HG03521 (cell line): ENCODE results near the gene CPT1B.
"Not testable (repeated sequence)": the region's sequence is repeated elsewhere in the genome, so short reads cannot be mapped to it uniquely, and the experiment has no call there.

Experiments used
- ATAC-seq: cut with Tn5 transposase; IDR thresholded peaks from one replicate; pipeline ENCODE4 v1.9.1; 2021; ENCODE audit warnings: mild to moderate bottlenecking, moderate library complexity; ENCODE audit not compliant: unreplicated experiment

Gene CPT1B

DNA sequence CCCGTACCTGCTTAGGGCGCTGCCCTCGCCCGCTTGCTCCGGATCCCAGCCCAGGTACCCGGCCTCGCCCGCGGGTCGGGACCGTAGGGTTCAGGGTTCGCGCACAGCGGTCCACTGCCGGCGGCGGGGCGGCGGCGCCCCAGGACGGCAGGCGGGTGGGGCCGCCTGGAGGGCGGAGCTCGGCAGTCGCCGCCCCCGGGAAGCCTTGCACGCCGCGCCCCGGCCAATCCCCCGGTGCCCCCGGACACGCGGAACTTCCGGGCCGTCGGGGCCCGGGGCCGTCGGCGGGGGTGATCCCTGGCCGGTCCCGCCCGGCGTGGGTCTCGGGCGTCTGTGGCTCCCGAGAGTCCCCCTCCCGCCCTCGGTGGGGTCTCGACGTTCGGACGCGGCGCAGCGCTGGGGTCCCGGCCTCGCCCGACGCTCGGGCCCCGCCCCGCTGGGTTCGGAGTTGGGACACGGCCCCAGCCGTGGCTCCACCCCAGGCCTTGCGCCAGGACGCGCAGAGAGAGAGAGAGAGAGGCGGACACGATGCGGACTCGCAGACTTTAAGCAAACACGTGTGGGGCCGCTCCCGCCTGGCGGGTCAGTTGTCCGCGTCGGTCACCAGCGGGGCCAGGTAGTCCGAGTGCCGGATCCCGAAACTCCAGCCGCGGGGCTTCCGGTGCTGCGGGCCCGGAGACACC is 48.2 kb downstream of the CPT1B start, which contains the start of gene TYMP:
TSS of gene TYMP (minus strand) at position 116 of the 683 bp plus-strand sequence. CDS start 303 bp downstream, outside the sequence.
- ATAC-seq, result peak; percentile 20

DNA sequence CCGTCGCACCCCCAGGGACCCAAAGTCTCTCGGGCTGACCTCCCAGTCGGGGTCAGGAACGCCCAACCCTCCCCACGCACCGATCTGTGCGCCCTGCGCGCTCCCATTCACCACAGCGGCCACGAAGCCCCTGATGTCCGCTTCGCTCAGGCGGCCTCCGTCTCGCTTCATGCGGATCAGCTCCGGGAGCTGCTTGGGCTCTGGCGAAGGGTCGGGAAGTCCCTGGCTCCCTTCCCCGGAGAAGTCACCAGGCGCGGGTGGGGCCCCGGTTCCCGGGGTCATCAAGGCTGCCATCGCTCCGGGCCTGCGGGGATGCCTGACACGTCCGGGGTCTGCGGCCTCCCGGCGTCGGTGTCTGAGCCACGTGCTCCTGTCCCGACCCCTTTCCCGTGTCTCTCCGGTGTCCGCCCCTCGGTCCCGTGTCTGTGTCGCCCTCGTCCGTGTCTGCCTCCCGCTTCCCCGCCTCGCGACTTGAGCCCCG is 48.8 kb downstream of the CPT1B start:
- no peak for ATAC-seq

DNA sequence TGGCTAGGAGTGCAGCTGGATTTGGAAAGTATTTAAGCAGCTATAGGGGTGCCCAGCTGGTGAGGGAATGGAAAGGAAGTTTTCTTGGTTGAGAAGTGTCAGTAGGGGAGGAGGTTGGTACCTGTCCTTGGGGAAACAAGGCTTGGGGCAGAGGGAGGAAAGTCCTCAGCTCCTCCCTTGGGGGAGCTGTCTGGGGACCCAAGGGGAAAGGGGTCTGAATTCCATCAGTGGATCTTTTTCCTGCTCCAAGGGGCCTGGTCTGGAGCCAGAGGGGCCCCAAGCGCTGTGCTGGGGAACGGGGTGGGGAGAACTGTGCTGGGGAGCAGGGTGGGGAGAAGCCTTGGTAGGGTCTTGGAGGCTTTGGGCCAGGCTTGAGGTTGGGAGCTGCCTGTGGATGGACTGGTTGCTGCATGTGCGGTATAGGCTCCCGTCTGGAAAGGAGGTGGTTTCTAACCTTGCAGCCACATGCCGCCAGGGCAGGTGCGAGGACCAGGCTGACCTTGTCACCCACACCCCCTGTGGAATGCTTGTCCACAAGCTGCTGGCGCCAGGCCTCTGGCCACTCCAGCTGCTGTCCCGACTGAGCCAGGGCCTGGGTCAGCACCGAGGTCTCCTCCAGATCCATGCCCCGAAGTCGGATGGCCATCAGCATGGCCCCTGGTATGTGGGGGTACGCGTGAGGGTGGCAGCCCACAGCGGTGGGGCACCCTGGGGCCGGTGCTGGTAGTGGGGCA is 49.4 kb downstream of the CPT1B start:
- ATAC-seq, result no peak

DNA sequence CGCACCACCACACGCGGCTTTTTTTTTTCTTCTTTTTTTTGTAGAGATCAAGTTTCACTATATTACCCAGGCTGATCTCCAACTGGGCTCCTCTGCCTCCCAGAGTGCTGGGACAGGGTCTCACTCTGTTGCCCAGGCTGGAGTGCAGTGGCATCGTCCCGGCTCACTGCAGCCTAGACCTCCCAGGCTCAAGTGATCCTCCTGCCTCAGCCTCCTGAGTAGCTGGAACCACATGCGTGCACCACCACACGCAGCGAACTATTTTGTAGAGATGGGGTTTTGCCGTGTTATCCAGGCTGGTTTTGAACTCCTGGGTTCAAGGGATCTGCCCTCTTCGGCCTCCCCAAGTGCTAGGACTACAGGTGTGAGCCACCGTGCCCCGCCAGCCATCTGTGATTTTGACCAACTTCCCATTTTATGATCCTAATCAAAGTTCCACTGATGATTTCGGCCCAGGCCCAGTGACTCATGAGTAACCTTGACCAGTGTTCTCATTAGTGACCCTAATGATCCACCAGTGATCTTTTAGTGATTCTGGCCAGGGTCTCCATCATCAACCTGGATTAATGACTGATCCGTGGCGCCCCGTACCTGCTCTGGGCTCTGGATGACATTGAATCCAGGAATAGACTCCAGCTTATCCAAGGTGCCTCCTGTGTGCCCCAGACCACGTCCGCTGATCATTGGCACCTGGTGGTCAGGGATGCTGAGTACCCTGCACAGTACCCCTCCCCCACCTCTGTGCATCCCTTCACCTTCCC is 50.1 kb downstream of the CPT1B start:
- ATAC-seq, result no peak

DNA sequence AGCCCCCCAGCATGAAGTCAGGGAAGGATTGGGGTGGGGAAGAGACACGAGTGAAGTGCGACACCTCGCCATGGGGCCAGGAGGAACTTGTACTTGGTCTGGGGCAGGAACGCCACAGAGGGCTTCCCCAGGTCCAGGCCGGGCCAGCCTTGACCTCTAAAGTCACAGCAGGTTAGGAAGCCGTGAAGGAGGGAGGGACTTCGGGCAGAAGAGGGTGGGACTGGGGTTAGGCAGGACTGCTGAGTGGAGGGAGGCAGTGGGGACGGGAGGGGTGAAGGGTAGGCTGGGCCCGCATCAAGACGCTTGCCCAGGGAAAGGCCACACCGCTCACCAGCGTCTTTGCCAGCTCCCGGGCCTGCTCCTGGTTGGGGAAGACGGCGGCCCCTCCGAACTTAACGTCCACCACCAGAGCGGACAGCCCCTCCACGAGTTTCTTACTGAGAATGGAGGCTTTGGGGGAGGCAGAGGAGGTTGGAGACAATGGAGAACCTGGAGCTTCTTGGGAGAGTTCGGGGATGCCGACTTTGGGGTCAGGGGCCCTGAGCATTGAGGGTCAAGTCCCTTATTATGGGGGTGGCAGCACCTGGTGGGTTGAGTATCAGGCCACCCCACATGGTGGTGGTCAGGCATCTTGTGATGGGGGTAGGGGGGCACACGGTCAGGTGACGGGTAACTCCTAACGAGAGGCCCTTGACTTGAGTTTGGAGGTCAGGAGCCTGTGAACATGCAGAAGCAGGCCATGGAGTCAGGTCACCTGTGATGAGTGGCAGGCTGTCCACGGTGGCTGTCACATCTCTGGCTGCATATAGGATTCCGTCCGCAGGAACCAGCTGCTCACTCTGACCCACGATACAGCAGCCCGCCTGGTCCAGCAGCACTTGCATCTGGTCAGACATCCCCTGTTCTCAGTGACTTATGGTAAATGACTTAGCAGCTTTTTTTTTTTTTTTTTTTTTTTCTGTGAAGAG is 51.1 kb downstream of the CPT1B start:
- no peak for ATAC-seq

DNA sequence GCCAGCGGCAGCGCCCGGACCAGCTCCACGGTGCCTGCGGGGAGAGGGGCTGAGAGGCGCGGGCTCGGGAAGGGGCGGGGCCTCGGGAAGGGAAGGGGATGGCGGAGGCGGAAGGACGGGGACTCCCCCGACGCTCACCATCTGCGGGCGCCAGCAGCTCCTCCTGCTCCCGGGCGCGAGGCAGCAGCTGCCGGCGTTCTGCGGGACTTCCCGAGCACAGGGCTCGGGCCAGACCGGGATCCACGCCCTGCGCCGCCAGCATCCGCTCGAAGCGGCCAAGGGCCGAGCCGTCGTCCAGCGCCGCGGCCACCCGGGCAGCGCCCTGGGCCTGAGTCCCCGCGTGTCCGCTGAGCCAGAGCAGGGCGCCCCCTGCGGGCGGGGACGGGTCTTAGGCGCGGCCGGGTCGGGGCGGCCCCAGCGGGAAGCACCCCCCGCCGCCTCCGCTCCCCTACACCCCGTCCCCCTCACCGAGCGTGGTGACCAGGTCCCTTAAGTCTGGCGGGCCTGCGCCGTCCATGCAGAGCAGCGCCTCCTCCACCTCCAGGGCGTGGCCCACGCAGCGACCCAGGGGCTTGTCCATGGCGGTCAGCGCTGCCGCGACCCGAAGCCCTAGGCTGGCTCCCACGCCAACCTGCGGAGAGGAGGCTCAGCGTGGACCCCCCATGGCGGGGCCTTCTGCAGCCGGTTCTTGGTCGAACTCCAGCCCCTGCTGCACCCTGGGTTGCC is 52.0 kb downstream of the CPT1B start:
- peak; percentile 16 for ATAC-seq

DNA sequence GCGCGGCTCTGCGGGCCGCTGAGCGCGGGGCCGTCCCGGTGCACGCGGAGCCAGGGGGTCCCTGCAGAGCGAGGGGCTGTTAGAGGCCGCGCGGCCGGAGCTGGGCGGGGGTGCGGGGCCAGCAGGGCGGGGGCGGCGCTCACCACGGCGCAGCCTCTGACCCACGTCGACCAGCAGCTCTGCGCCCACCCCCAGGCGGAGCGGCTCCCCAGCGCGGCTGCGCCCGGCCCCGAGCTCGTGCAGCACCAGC is 52.4 kb downstream of the CPT1B start:
- peak; percentile 19 for ATAC-seq

DNA sequence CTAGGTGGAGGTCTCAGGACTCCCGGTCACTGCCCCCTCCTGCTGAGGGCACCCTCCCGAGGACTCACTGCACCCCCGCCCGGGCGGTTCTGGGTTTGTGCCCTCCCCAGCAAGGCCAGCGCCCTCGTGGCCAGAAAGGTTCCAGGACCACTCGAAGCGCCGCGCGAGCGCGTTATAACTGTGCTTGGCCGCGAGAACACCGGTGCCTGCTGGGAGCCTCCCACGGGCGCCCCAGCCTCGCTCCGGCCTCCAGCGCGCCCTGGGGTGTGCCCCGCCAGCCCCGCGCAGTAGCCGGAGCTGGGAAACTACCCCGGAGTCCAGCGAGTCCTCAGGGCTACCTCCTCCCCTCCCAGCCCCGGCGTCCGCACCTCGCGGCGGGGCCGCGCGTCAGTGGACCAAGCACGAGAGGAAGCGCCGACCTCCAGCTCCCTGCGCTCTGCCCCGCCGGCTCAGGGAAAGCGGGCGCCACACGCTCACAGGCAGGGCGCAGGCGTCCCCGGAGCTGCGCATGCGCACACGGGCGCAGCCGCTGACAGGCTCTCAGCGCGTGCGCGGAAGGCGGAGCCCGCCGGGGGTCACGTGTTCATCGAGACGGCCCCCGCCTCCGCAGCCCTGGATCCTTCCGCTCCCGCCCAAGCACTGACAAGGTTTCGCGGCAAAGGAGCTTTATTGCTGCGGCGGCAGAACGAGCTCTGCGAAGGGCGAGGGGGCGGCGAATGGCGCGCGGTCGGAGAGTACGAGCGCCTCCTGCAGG is 52.9 kb downstream of the CPT1B start, which contains the start of gene SCO2:
TSS of gene SCO2 (minus strand) at position 495 of the 754 bp plus-strand sequence. CDS start 1,187 bp downstream, outside the sequence.
- peak; percentile 35 for ATAC-seq

DNA sequence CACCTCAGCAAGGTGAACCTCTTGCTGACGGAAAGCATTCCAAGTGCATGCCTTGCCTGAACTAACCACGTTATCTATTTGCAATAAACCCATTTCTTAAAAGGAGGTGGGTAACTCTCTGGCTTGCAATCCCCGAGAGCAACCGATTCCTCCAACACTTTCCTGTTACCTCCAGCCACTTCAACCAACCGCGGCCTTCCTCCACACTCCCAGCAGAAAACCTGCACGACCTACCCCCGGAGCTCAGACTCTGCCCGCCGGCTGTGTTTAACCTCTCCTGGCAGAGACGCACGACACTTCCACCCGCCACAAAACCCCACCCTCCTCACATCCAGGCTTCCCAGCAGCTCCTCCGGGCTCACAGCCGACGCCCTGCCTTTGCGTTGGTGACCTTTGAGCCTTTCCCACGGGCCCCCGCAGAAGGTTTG is 53.5 kb downstream of the CPT1B start:
- ATAC-seq, result no peak

DNA sequence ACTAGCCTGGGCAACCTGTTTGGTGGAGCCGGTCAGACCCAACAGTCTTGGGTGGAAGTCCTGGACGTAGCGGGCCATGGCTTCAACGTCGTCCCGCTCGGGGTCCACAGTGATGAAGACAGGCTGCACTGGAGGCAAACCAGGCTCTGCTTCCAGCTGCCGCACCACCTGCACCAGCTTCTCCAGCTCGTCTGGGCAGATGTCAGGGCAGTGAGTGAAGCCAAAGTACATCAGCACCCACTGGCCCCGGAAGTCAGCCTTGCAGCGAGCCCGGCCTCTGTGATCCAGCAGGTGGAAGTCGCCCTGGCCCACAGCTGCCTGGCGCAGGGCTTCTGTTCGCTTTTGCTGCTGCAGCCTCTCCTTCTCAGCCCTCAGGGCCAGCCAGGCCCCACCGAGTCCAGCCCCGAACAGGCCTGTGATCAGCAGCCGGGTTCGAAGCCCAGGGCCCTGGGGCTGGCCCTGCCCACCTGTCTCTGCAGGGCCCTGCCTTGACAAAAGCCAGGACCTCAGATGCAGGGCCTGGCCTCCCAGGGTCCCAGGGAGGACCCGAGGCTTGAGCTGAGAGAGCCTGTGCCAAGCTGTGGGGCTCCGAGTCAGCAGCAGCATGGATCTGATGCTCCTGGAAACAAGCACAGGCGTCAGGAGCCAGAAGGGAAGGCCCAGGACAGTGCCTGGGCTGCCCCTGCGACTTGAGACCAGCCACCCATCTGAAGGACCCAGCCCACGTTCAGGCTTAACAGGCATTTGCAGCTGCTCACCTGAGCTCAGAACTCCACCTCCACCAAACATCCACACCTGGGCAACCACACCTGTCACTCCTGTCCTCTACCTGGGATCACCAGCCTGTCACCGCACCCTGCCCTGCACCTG is 54.2 kb downstream of the CPT1B start:
- ATAC-seq, result no peak

DNA sequence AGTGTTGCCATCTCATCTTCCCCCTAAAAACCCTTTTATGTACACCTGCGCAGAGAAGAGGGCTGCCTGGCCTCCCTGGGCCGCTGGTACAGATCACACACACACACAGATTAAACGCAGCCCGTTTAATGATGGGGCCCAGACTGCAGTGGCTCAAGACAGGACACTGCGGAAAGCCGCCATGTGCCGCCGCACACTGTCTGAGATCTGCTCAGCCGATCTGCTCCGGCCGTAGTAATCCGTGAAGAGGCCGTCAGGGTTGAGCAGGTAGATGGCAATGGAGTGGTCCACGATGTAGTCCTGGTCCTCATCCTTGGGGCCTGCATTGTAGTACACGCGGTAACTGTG is 54.8 kb downstream of the CPT1B start:
- ATAC-seq, result no peak

DNA sequence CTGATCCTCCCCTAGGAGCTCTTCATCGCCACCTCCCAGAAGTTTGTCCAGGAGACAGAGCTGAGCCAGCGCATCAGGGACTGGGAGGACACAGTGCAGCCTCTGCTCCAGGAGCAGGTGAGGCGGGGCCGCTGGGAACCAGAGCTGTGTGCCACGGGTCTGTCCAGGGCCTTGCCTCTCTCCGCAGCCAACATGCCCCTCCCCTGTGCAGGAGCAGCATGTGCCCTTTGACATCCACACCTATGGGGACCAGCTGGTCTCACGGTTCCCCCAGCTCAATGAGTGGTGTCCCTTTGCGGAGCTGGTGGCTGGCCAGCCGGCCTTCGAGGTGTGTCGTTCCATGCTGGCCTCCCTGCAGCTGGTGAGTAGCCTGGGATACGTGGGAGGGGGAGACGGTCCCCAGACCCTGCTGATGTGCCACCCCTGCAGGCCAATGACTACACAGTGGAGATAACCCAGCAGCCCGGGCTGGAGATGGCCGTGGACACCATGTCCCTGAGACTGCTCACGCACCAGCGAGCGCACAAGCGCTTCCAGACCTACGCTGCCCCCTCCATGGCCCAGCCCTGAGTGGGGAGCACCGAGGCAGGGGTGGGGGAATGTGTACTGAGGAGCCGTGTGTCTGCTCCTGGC is 55.3 kb downstream of the CPT1B start:
- no peak for ATAC-seq

DNA sequence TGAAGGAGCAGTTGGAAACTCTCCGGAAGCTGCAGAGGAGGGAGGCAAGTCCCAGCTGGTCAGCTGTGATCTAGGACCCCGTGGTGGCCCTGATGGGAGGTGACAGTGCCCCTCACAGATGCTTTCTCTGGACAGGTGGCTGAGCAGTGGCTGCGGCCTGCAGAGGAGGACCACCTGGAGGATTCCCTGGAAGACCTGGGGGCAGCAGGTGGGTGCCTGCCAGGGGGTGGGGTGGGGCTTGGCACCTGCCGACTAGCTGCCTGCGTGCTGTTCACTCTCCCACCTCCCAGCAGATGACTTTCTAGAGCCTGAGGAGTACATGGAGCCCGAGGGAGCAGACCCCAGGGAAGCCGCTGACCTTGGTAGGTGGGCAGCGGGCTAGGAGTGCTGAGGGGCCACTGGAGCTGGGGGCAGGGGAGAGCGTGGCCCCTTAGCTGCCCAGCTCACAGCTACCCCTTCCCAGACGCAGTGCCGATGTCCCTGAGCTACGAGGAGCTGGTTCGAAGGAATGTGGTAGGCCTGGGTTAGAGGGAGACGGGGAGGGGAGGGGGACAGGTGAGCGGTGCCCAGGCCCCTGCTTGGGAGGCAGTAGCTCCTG is 55.9 kb downstream of the CPT1B start:
- ATAC-seq, result no peak

DNA sequence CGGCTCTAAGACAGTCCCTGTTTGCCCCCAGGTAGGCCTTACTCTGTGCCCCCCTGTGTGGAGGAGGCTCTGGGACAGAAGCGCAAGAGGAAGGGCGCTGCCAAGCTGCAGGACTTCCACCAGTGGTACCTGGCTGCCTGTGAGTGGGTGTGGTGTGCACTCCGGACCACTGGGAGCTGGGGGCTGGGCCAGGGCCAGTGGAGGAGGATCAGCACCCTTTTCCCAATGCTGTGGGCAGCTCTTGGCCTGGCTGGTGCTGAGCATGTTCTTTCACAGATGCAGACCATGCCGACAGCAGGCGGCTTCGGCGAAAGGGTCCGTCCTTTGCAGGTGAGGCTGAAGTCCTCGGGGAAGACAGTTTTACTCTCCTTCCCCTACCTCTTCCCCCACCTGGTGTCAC is 56.5 kb downstream of the CPT1B start:
- ATAC-seq, result no peak

DNA sequence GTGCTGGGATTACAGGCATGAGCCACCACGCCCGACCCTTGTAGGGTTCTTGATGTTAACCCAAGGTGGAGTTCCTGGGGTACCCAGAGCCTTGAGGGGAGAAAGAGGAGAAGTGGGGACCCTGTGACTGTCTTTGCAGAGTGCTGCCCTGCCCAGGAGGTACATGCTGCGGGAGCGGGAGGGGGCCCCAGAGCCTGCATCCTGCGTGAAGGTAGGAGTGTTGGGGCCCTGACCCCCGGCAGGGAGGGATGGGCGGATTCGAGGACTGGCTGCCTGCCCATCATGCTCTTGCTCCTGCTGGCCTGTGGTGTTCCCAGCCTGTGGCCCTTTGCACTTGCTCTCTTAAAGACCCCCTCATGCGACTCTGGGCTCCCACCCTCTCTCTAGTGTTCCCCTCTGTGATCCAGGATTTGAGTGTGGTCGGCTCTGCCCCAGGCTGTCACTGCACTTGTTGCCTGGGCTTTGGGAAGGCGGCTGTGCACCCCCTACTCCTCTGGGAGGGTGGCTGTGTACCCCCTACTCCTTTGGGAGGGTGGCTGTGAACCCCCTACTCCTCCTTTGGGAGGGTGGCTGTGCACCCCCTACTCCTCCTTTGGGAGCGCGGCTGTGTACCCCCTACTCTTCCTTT is 57.3 kb downstream of the CPT1B start:
- no peak for ATAC-seq

DNA sequence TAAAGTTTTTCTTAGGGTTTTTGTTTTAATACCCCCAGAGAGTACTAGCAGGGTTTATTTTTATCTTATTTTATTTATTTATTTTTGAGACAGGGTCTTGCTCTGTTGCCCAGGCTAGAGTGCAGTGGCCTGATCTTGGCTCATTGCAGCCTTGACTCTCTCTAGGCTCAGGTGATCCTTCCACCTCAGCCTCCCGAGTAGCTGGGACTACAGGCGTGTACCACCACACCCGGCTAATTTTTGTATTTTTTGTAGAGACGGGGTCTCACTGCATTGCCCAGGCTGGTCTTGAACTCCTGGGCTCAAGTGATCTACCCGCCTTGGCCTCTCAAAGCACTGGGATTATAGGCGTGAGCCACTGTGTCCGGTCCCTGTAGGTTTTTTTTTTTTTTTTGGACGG is 58.0 kb downstream of the CPT1B start:
- ATAC-seq, result not testable (repeated sequence)

DNA sequence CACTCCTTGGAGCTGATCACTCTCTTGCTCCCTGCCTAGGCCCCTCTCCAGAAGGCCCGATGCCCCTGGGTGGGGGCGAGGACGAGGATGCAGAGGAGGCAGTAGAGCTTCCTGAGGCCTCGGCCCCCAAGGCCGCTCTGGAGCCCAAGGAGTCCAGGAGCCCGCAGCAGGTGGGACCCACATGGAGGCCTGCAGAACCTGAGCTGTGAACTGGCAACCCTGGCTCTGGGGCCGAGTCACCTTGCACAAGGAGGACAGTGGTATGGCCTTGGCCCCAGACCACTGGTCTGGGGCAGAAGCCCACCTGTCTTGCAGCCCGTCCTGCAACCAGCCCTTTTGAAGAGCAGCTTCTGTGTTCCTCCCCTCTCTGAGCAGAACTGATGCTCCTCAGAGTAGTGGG is 59.1 kb downstream of the CPT1B start:
- ATAC-seq, result no peak
